Nephron (organoid): ENCODE measurements around the gene UACA.
"Not testable (repeated sequence)": the region's sequence is repeated elsewhere in the genome, so short reads cannot be mapped to it uniquely, and the experiment has no call there.

Experiments
- H3K27ac Mint-ChIP-seq, 3 experiments: 2 replicates each; pipeline ENCODE4 v1.8.0; 2020; ENCODE audit warnings: mixed read lengths in 3 of 3, mild to moderate bottlenecking in 2 of 3, moderate library complexity in 1 of 3
- H3K27me3 Mint-ChIP-seq: 2 replicates; pipeline ENCODE4 v1.8.0; 2021; ENCODE audit warnings: low read depth, mild to moderate bottlenecking, moderate library complexity, mixed read lengths
- H3K36me3 Mint-ChIP-seq: 2 replicates; pipeline ENCODE4 v1.8.0; 2020; ENCODE audit warnings: low read depth, mixed read lengths
- H3K4me1 Mint-ChIP-seq: 2 replicates; pipeline ENCODE4 v1.8.0; 2020; ENCODE audit warnings: mixed read lengths
- H3K4me3 Mint-ChIP-seq, 3 experiments: 2 replicates each; pipeline ENCODE4 v1.8.0; 2020; ENCODE audit warnings: mild to moderate bottlenecking in 3 of 3, mixed read lengths in 3 of 3, moderate library complexity in 2 of 3
- H3K9me3 Mint-ChIP-seq: 2 replicates; pipeline ENCODE4 v1.8.0; 2020; ENCODE audit warnings: mixed read lengths
- CTCF ChIP-seq, 3 experiments: fragments of 200-600 bp; sonication (generic); IDR thresholded peaks; one replicate each; pipeline ENCODE4 v1.5.0; 2021; ENCODE audit warnings: antibody characterized with exemption in 3 of 3; ENCODE audit not compliant: unreplicated experiment in 3 of 3

The UACA gene

DNA sequence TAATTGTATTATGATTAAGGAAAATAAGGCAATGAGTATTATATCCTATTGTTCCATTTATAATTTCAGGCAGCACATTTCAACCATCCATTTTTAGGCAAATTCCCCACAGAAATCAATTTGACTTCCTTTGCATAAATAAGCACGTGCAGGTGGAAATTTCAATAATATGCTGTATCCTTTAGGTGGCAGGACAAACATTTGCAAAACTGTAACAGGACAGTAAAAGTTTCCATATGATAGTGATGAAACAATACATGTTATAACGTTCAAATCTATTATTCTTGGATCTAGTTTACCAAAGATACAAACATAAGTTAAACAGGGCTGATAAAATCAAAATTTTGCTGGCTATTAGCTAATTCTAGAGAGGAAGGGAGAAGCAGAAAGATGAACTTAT lies 8.5 kb downstream of the UACA start:
- Mint-ChIP-seq H3K9me3 (no peaks in the 10 kb centered on the region), H3K27me3 (no peaks in the 10 kb centered on the region), H3K36me3 (no peaks in the 10 kb centered on the region), H3K4me3 (no peak overlapping the region), H3K4me1 (peaks cover 11% of the 10 kb centered on the region), H3K27ac (no peak overlapping the region)
- no peak for TF ChIP-seq CTCF (IDR thresholded peaks at IDR 0.05; ENCODE audit: unreplicated experiment in 3 of 3)

GRCh38 chr15:70753101-70753829 lies 10.1 kb downstream of the UACA start:
- H3K9me3 Mint-ChIP-seq = no peaks in the 10 kb centered on the region
- H3K4me1 Mint-ChIP-seq = peaks cover 11% of the 10 kb centered on the region
- TF ChIP-seq CTCF (IDR thresholded peaks at IDR 0.05; ENCODE audit: unreplicated experiment in 3 of 3) = no peak
- no peaks in the 10 kb centered on the region for H3K36me3 Mint-ChIP-seq
- H3K27me3 Mint-ChIP-seq = no peaks in the 10 kb centered on the region
- no peak overlapping the region for H3K27ac Mint-ChIP-seq
- H3K4me3 Mint-ChIP-seq = no peak overlapping the region

DNA sequence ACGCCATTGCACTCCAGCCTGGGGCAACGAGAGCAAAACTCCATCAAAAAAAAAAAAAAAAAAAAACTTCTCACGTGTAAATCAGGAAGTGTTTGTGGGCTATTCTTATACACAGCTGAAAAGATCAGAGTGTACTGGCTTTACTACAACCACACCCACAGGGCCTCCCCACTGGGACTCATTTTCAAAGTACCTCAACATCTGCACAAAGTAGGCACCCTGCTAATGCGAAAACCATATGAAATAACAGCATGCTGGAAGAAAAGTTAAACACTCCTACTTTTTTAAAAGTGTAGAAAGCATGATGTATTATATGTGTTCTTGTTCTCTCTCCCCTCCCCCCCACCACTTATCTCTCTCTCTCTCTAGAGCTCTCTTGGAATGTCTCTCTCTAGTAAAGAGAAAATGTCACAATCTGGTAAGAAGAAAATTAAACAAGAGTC lies 11.1 kb downstream of the UACA start:
- no peak overlapping the region for H3K27ac Mint-ChIP-seq
- no peak overlapping the region for H3K4me3 Mint-ChIP-seq
- peaks cover 11% of the 10 kb centered on the region for H3K4me1 Mint-ChIP-seq
- no peaks in the 10 kb centered on the region for H3K36me3 Mint-ChIP-seq
- no peaks in the 10 kb centered on the region for H3K27me3 Mint-ChIP-seq
- no peak for TF ChIP-seq CTCF (IDR thresholded peaks at IDR 0.05; ENCODE audit: unreplicated experiment in 3 of 3)
- H3K9me3 Mint-ChIP-seq = no peaks in the 10 kb centered on the region

GRCh38 chr15:70750203-70750869 lies 13.0 kb downstream of the UACA start:
- Mint-ChIP-seq H3K36me3 (peaks cover 4% of the 10 kb centered on the region), H3K4me3 (no peak overlapping the region), H3K4me1 (peaks cover 11% of the 10 kb centered on the region), H3K9me3 (no peaks in the 10 kb centered on the region), H3K27me3 (no peaks in the 10 kb centered on the region), H3K27ac (no peak overlapping the region)
- no peak for TF ChIP-seq CTCF (IDR thresholded peaks at IDR 0.05; ENCODE audit: unreplicated experiment in 3 of 3)

DNA sequence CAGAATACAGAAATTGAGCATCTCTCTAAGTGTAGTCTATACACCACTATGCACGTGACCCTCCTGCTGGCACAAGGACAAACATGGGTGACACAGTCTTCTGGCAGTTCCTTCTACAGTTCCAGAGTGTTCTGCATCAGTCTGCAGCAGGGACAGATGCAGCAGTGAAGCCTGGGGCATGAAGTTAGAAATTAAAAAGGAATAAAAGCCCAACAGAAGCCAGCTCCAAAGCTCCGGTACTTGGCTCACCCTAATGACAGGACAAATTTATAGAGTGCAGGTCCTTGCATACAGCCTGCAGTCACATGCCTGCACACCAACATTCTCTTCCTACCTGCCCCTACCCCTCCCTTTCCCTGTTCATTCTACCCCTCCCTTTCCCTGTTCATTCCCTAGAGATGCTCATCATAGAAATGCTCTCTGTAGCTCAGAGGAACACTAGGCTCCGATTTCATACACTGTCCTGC lies 15.0 kb downstream of the UACA start:
- Mint-ChIP-seq H3K27ac (no peak overlapping the region), H3K36me3 (peaks cover 4% of the 10 kb centered on the region), H3K27me3 (no peaks in the 10 kb centered on the region), H3K4me3 (no peak overlapping the region), H3K9me3 (no peaks in the 10 kb centered on the region), H3K4me1 (peaks cover 16% of the 10 kb centered on the region)
- TF ChIP-seq CTCF (IDR thresholded peaks at IDR 0.05; ENCODE audit: unreplicated experiment in 3 of 3) = no peak

- H3K27me3 Mint-ChIP-seq, H3K4me3 Mint-ChIP-seq, H3K27ac Mint-ChIP-seq, H3K9me3 Mint-ChIP-seq, H3K36me3 Mint-ChIP-seq: not testable (repeated sequence)
- H3K4me1 Mint-ChIP-seq = peaks cover 21% of the 10 kb centered on the region
These were observed 16.8 kb downstream of the UACA start for GRCh38 chr15:70746598-70746997.
